ENCODE measurements around the gene USP17L26.
"Not testable (repeated sequence)": the region's sequence is repeated elsewhere in the genome, so short reads cannot be mapped to it uniquely, and the experiment has no call there.

DNA sequence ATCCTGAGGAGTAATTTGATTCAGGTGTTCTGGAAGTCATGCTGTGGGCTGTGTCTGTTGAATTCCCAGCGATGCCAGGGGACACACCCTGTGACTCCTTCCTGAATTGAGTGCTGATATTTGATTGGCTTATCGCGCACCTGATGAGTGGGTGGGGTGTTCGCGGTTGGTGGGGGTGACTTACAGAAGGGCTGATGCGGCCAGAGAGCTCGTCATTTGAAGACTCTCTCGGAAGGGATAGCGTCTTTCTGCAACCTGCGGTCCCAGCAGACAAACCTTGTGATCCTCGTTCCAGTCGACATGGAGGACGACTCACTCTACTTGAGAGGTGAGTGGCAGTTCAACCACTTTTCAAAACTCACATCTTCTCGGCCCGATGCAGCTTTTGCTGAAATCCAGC lies 28.4 kb downstream of the USP17L26 start, which contains the start of gene USP17L30:
- TF ChIP-seq EZH2 (IDR thresholded peaks at IDR 0.05; ENCODE audit: low read length): not testable (repeated sequence)
- TF ChIP-seq, protein P1, sequence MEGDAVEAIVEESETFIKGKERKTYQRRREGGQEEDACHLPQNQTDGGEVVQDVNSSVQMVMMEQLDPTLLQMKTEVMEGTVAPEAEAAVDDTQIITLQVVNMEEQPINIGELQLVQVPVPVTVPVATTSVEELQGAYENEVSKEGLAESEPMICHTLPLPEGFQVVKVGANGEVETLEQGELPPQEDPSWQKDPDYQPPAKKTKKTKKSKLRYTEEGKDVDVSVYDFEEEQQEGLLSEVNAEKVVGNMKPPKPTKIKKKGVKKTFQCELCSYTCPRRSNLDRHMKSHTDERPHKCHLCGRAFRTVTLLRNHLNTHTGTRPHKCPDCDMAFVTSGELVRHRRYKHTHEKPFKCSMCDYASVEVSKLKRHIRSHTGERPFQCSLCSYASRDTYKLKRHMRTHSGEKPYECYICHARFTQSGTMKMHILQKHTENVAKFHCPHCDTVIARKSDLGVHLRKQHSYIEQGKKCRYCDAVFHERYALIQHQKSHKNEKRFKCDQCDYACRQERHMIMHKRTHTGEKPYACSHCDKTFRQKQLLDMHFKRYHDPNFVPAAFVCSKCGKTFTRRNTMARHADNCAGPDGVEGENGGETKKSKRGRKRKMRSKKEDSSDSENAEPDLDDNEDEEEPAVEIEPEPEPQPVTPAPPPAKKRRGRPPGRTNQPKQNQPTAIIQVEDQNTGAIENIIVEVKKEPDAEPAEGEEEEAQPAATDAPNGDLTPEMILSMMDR (optimal IDR thresholded peaks at IDR 0.05 in 1 of 3, IDR thresholded peaks at IDR 0.05 in 1 of 3, conservative IDR thresholded peaks at IDR 0.05 in 1 of 3; ENCODE audit: extremely low read depth in 1 of 3, insufficient read depth in 2 of 3, low read length in 3 of 3): not testable (repeated sequence)

Measured in keratinocyte (primary cell).